CD14-positive monocyte (primary cell): Measurements from ENCODE around the gene PSMA6. TPM values are rescaled to one million over a fixed set of nuclear protein-coding genes. Genes with fewer than 3 reads are reported as not detected.

Experiments used
- DNase-seq, 3 donors: peaks; one replicate each; pipeline ENCODE4 v3.0.0-alpha.2; 2011 to 2022
- H2AFZ ChIP-seq: 2 replicates; pipeline ENCODE4 v1.6.0; 2012; ENCODE audit warnings: mild to moderate bottlenecking, low read depth, low read length, inconsistent platforms; ENCODE audit not compliant: insufficient read depth, poor library complexity, severe bottlenecking
- H3K27ac ChIP-seq, 2 donors: 1 replicate in 1 of 2; 2 replicates in 1 of 2; pipeline ENCODE4 v1.5.1; 2012 to 2013; ENCODE audit warnings: low read length in 2 of 2, control low read depth in 1 of 2, inconsistent platforms in 1 of 2, low read depth in 1 of 2, mild to moderate bottlenecking in 1 of 2
- H3K27me3 ChIP-seq, 2 donors: one replicate each; pipeline versions ENCODE4 v1.6.0 to v1.6.1; 2011 to 2013; ENCODE audit warnings: low read length in 2 of 2; ENCODE audit not compliant: control insufficient read depth in 2 of 2, insufficient read depth in 2 of 2
- H3K36me3 ChIP-seq, 2 donors: replicated peaks in 1 of 2; 1 replicate in 1 of 2; 2 replicates in 1 of 2; pipeline versions ENCODE4 v1.5.1 to v1.6.1; 2012 to 2013; ENCODE audit warnings: low read length in 2 of 2, control low read depth in 1 of 2, inconsistent platforms in 1 of 2, mild to moderate bottlenecking in 1 of 2; ENCODE audit not compliant: insufficient read depth in 2 of 2, control insufficient read depth in 1 of 2
- H3K4me1 ChIP-seq, 2 donors: 1 replicate in 1 of 2; 2 replicates in 1 of 2; pipeline versions ENCODE4 v1.5.1 to v1.6.1; 2012 to 2013; ENCODE audit warnings: low read length in 2 of 2, control low read depth in 1 of 2, inconsistent platforms in 1 of 2, mild to moderate bottlenecking in 1 of 2, moderate library complexity in 1 of 2; ENCODE audit not compliant: insufficient read depth in 2 of 2, control insufficient read depth in 1 of 2
- H3K4me2 ChIP-seq: replicated peaks from 2 replicates; pipeline ENCODE3; 2012; ENCODE audit warnings: low read length, moderate library complexity, mild to moderate bottlenecking; ENCODE audit not compliant: poor library complexity, severe bottlenecking; ENCODE audit errors: extremely low read depth
- H3K4me3 ChIP-seq, 3 experiments: fragments of 200-600 bp in 1 of 3; sonication (generic) in 1 of 3; replicated peaks in 1 of 3; 1 replicate in 2 of 3; 2 replicates in 1 of 3; pipeline ENCODE4 v1.5.1; 2011 to 2013; ENCODE audit warnings: low read length in 3 of 3, mild to moderate bottlenecking in 3 of 3, control low read depth in 2 of 3, low read depth in 2 of 3, inconsistent platforms in 1 of 3, moderate library complexity in 1 of 3
- H3K79me2 ChIP-seq: 2 replicates; pipeline ENCODE4 v1.6.0; 2012; ENCODE audit warnings: mild to moderate bottlenecking, control low read depth, inconsistent platforms, low read length, moderate library complexity; ENCODE audit not compliant: insufficient read depth
- H3K9ac ChIP-seq: 2 replicates; pipeline ENCODE4 v1.6.0; 2017; ENCODE audit warnings: low read length, mild to moderate bottlenecking; ENCODE audit not compliant: insufficient read depth, poor library complexity, severe bottlenecking
- H3K9me3 ChIP-seq, 2 donors: replicated peaks in 1 of 2; 1 replicate in 1 of 2; 2 replicates in 1 of 2; pipeline versions ENCODE4 v1.5.1 to v1.6.1; 2012 to 2013; ENCODE audit warnings: low read length in 2 of 2, control low read depth in 1 of 2; ENCODE audit not compliant: control insufficient read depth in 1 of 2, insufficient read depth in 1 of 2
- H4K20me1 ChIP-seq: 2 replicates; pipeline ENCODE4 v1.6.0; 2012; ENCODE audit warnings: mild to moderate bottlenecking, low read length, control low read depth, moderate library complexity; ENCODE audit not compliant: insufficient read depth
- H3K27ac Mint-ChIP-seq, 7 donors: one replicate each; pipeline ENCODE4 v1.8.0; 2020; ENCODE audit warnings: mild to moderate bottlenecking in 7 of 7, mixed read lengths in 7 of 7, moderate library complexity in 6 of 7, inconsistent platforms in 2 of 7
- H3K27me3 Mint-ChIP-seq, 3 donors: one replicate each; pipeline ENCODE4 v1.8.0; 2021 to 2022; ENCODE audit warnings: low read depth in 3 of 3, mild to moderate bottlenecking in 3 of 3, mixed read lengths in 3 of 3, moderate library complexity in 3 of 3, inconsistent platforms in 1 of 3
- H3K36me3 Mint-ChIP-seq, 2 donors: one replicate each; pipeline ENCODE4 v1.8.0; 2020; ENCODE audit warnings: mixed read lengths in 2 of 2, inconsistent platforms in 1 of 2, mild to moderate bottlenecking in 1 of 2
- H3K4me1 Mint-ChIP-seq: one replicate; pipeline ENCODE4 v1.8.0; 2020; ENCODE audit warnings: mild to moderate bottlenecking, mixed read lengths
- H3K4me3 Mint-ChIP-seq, 2 donors: one replicate each; pipeline ENCODE4 v1.8.0; 2020; ENCODE audit warnings: mild to moderate bottlenecking in 2 of 2, mixed read lengths in 2 of 2, moderate library complexity in 1 of 2
- H3K9me3 Mint-ChIP-seq, 7 donors: one replicate each; pipeline ENCODE4 v1.8.0; 2020 to 2022; ENCODE audit warnings: mixed read lengths in 7 of 7, mild to moderate bottlenecking in 6 of 7, moderate library complexity in 6 of 7, inconsistent platforms in 2 of 7
- CTCF ChIP-seq: fragments of 200-600 bp; IDR thresholded peaks from one replicate; pipeline ENCODE4 v1.8.0; 2022; ENCODE audit warnings: antibody characterized with exemption, mild to moderate bottlenecking
- WGBS: methylation state at CpG from one replicate; pipeline ENCODE4 v1.1.5; 2013; ENCODE audit warnings: missing lambda C conversion rate; ENCODE audit not compliant: insufficient coverage; 5-methylcytosine and 5-hydroxymethylcytosine counted together
- intact Hi-C, 2 donors: fragments of 100-400 bp; cut with micrococcal nuclease; formaldehyde crosslinking; loops; one replicate each; pipeline versions ENCODE4 v1.15.0 to v1.15.1; 2023
- polyA plus RNA-seq, 3 donors: library from polyadenylated mRNA; depleted of rRNA in 1 of 3; unstranded in 2 of 3; stranded (reverse) in 1 of 3; fragments of 300-500 nt in 2 of 3; fragments of >200 nt in 1 of 3; fragmentation: Illumina TruSeq in 2 of 3; gene quantifications; 1 replicate in 2 of 3; 2 replicates in 1 of 3; pipeline ENCODE4 v1.2.3, GENCODE V29; 2012 to 2021

PSMA6 gene
- polyA plus RNA-seq, 3 donors = 144 to 572 (median 480) TPM

GRCh38 chr14:35336494-35337268, 44.5 kb downstream of the PSMA6 start:
- no peaks in the 10 kb centered on the region for H3K79me2 ChIP-seq
- no peaks in the 10 kb centered on the region for H4K20me1 ChIP-seq
- whole genome bisulfite sequencing = 76% methylated on average over 22 of the region's 28 CpGs
- intact Hi-C loops = no loop called here
- no peaks in the 10 kb centered on the region for H3K36me3 Mint-ChIP-seq
- peaks cover 0 to 3% (median 0%) of the 10 kb centered on the region in 3 donors for H3K27me3 Mint-ChIP-seq
- H2AFZ ChIP-seq = peak overlapping the region; percentile 23
- DNase-seq = peak in 2 of 3 donors; percentile 64 to 80
- H3K27ac ChIP-seq = peak overlapping the region; percentile 8 to 67
- no peaks in the 10 kb centered on the region for H3K9me3 ChIP-seq
- no peak for TF ChIP-seq CTCF
- peaks cover 85% of the 10 kb centered on the region in 2 donors for H3K4me1 ChIP-seq
- H3K27me3 ChIP-seq = no peaks in the 10 kb centered on the region
- H3K36me3 ChIP-seq = no peaks in the 10 kb centered on the region
- H3K4me2 ChIP-seq = peak overlapping the region; percentile 22
- no peaks in the 10 kb centered on the region for H3K9me3 Mint-ChIP-seq
- peak overlapping the region; percentile 45 to 62 for H3K4me3 Mint-ChIP-seq
- no peak overlapping the region for H3K9ac ChIP-seq
- H3K27ac Mint-ChIP-seq = peak overlapping the region; percentile 50 to 93 (median 86)
- no peak overlapping the region for H3K4me3 ChIP-seq
- H3K4me1 Mint-ChIP-seq = peaks cover 83% of the 10 kb centered on the region

GRCh38 chr14:35337269-35338255, 45.4 kb downstream of the PSMA6 start:
- Histone ChIP-seq H4K20me1 (no peaks in the 10 kb centered on the region), H3K27ac (peak overlapping the region; percentile 8 to 67), H3K79me2 (no peaks in the 10 kb centered on the region), H3K4me2 (no peak overlapping the region), H3K9me3 (no peaks in the 10 kb centered on the region), H3K9ac (no peak overlapping the region), H3K27me3 (no peaks in the 10 kb centered on the region), H3K36me3 (no peaks in the 10 kb centered on the region), H3K4me1 (peaks cover 85% of the 10 kb centered on the region in 2 donors), H3K4me3 (no peak overlapping the region), H2AFZ (no peak overlapping the region)
- H3K9me3 Mint-ChIP-seq = no peaks in the 10 kb centered on the region
- 98% methylated on average over 6 of the region's 10 CpGs for WGBS
- DNase-seq = no peak
- peaks cover 0 to 3% of the 10 kb centered on the region in 2 donors for H3K36me3 Mint-ChIP-seq
- peaks cover 83% of the 10 kb centered on the region for H3K4me1 Mint-ChIP-seq
- H3K4me3 Mint-ChIP-seq = no peak overlapping the region
- peak overlapping the region; percentile 50 to 93 (median 86) for H3K27ac Mint-ChIP-seq
- no peak for TF ChIP-seq CTCF
- H3K27me3 Mint-ChIP-seq = peaks cover 0 to 3% (median 0%) of the 10 kb centered on the region in 3 donors
- intact Hi-C loops = no loop called here
